22Rv1 (cell line): Measurements from ENCODE around the gene TBC1D22A.

ENCODE experiments used
- H3K27ac ChIP-seq: fragments of 450-650 bp; 2 replicates; pipeline ENCODE4 v1.5.1; 2017
- CTCF ChIP-seq: fragments of 450-650 bp; IDR thresholded peaks from 2 replicates; pipeline ENCODE4 v1.5.1; 2017; ENCODE audit warnings: mild to moderate bottlenecking
- ZFX ChIP-seq: fragments of 450-650 bp; IDR thresholded peaks from 2 replicates; pipeline ENCODE4 v1.6.1; 2017; ENCODE audit warnings: antibody characterized with exemption, borderline replicate concordance

Gene TBC1D22A

GRCh38 chr22:47112582-47112965 lies 350.1 kb downstream of the TBC1D22A start:
- no peak for TF ChIP-seq CTCF
- TF ChIP-seq ZFX = no peak
- no peak overlapping the region for H3K27ac ChIP-seq

DNA sequence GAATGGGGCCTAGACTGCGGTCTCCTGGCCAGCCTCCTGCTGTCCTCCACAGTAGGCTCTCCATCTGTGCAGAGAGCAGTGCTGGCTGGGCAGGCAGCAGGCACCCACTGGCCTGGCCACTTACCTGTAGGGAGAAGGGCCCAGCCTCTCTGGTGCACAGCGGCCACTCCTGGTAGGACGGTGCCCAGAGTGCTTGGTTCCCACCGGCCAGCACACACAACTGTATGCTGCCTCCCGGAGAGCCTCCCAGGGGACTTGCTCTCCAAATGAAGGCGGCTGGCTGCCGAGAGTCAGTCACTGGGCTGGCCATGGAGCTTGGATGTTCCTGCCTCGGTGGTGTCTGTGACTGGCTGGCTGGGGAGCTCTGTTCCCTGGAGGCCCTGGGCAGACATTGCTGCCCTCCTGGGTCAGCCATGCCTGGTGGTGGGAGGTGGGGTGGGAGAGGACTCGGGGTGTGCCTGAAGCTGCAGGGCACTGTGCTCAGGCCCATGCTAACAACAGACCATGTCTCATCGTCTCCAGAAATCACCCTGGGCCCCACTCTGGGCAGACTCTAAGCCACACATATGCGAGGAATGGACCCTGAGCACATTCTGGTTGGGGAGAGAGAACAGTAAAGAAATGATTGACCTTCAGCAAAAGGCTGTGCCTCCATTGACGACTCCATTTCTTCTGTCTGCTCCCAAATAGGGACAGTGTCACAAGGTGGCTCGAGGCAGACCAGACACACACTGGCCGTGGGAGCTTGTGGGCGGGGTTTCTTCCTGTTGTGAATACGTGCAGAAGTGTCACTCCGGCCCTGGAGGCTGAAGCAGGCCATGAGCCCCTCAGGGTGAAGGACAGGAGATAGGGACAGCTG lies 350.8 kb downstream of the TBC1D22A start:
- H3K27ac ChIP-seq = no peak overlapping the region
- TF ChIP-seq CTCF (no peak), ZFX (no peak)

DNA sequence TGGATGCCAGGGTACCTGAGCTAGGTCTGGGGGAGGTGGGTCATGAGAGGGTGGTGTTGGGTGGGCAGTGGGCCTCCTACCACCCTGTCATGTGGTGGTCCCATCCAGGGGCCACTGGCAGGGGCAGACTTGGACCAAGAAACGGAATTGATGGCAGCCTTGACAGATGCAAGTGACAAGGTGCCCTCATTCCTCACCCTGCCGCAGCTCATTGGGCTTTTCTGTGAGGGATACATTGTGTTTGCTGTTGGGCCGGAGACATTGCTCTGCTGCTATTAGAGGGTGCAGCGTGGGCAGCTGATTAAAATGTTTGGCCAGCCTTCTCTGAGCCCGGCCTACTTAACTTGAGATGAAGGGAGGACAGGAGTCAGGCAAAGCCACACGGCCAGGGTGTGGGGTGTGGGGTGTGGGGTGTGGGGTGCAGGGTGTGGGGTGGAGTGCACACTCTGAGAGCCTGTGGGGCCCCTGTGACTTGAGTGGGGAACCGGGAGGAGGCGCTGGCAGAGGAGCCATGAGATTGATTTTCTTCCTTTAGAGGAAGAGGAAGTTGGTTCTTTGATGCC lies 351.5 kb downstream of the TBC1D22A start:
- no peak overlapping the region for H3K27ac ChIP-seq
- TF ChIP-seq ZFX (no peak), CTCF (no peak)

DNA sequence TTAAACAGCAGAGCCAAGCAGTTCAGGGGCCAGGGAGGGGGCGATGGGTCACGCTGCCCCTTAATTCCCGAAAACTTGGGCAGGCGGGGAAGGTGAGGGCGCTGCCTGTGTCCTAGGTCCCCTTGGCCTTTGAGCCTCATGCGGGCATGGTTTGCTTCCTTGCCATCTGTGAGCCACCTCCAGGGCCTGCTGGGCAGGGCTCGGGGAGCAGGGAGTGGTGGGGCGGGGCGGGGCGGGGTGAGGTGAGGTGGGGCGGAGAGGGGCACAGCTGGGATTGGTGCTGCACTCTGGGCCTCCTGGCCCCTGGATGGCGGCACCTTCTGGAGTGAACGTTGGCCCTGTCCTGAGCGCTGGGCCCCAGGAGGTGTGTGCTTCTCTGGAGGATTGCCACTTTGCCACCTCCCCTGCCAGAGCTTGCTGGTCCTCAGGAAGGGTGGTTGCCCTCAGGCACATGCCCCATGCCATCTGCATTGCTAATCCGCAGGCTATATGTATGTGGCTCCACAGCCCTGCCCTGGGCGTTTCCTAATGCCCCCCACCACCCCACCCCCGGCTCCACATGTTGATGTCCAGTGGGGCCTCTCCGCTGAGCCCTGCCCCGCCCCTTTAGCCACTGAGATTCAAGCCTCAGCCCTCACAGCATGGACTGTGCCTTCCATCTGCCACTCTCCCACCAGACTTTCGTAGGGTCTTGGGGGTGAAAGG lies 352.5 kb downstream of the TBC1D22A start:
- TF ChIP-seq CTCF (no peak), ZFX (no peak)
- no peak overlapping the region for H3K27ac ChIP-seq

- no peak overlapping the region for H3K27ac ChIP-seq
- TF ChIP-seq ZFX (no peak), CTCF (no peak)
These were observed 353.1 kb downstream of the TBC1D22A start for GRCh38 chr22:47115518-47115890.

DNA sequence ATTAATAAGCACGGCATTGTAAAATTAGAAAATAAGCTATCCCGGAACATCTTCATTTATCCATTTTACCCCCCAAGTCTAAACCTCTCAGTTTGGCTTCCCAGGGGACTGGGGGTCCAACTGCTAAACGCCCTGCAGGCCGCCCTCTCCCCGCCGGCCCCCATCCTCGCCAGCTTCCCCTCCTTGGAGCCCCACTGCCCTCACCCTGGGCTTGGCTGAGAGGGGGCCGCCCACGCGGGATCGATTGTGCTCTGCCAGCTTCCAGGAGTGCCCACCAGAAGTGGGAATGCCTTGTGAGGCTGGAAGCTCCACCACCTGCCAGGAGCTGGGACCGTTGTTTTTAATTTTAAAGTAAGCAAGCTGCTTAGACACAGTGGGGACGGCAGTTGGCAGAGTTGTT lies 353.5 kb downstream of the TBC1D22A start:
- H3K27ac ChIP-seq = no peak overlapping the region
- TF ChIP-seq ZFX = no peak
- TF ChIP-seq CTCF = no peak
